Glutamatergic neuron (in vitro differentiated cells): ENCODE measurements around the gene POLR3F. TPM values are rescaled to one million over a fixed set of nuclear protein-coding genes. Genes with fewer than 3 reads are reported as not detected.

Source experiments
- DNase-seq: peaks from one replicate; pipeline ENCODE4 v3.0.0; 2022
- H3K27ac Mint-ChIP-seq: one replicate; pipeline ENCODE4 v1.8.0; 2020; ENCODE audit warnings: mild to moderate bottlenecking, mixed read lengths, inconsistent platforms; ENCODE audit not compliant: unreplicated experiment
- H3K27me3 Mint-ChIP-seq: one replicate; pipeline ENCODE4 v1.8.0; 2020; ENCODE audit warnings: mild to moderate bottlenecking, moderate library complexity, mixed read lengths, inconsistent platforms; ENCODE audit not compliant: unreplicated experiment
- H3K36me3 Mint-ChIP-seq: one replicate; pipeline ENCODE4 v1.8.0; 2020; ENCODE audit warnings: mild to moderate bottlenecking, mixed read lengths, inconsistent platforms; ENCODE audit not compliant: unreplicated experiment
- H3K4me1 Mint-ChIP-seq: one replicate; pipeline ENCODE4 v1.8.0; 2020; ENCODE audit warnings: mild to moderate bottlenecking, low read depth, mixed read lengths, inconsistent platforms; ENCODE audit not compliant: unreplicated experiment
- H3K4me3 Mint-ChIP-seq: one replicate; pipeline ENCODE4 v1.8.0; 2020; ENCODE audit warnings: mild to moderate bottlenecking, mixed read lengths, inconsistent platforms; ENCODE audit not compliant: unreplicated experiment
- H3K9me3 Mint-ChIP-seq: one replicate; pipeline ENCODE4 v1.8.0; 2020; ENCODE audit warnings: mild to moderate bottlenecking, moderate library complexity, mixed read lengths, inconsistent platforms; ENCODE audit not compliant: unreplicated experiment
- total RNA-seq: library from RNA; stranded (reverse); fragmentation: NEBNext Ultra II Directional; extraction: Animal tissue kit (Norgen Biotek cat#: 25700); gene quantifications from one replicate; pipeline ENCODE4 v1.2.1, GENCODE V29; 2021; ENCODE audit not compliant: unreplicated experiment
- TF ChIP-seq, protein P1 (sequence below): fragments of 200-600 bp; sonication (generic); IDR thresholded peaks from one replicate; pipeline ENCODE4 v1.5.0; 2021; ENCODE audit not compliant: partially characterized antibody, unreplicated experiment

The POLR3F gene
- total RNA-seq, 1 donor from 2014 or later, result 20.8 TPM

DNA sequence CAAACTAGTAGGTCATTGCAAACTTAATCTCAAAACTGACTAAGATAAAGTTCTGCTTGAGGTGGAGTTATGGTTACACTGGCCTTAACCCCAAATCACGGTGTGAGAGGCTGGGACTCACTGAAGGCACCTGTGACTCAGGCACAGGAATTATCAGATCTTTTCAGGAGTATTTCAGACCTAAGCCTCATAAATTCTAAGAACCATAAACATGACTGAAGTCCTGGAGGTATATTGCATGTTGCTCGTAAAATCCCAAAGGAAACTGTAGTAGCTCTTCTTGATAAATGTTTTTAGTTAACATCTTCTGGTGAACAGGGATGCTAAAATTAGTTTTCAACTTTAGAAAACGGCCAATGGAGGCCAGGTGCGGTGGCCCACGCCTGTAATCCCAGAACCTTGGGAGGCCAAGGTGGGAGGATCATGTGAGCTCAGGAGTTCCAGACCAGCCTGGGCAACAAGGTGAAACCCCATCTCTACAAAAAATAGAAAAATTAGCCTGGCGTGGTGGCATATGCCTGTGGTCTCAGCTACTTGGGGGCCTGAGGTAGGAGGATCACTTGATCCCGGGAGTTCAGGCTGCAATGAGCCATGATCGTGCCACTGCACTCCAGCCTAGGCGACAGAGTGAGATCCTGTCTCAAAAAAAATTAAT, 36.9 kb upstream of the POLR3F start:
- no peaks in the 10 kb centered on the region for H3K36me3 Mint-ChIP-seq
- H3K27me3 Mint-ChIP-seq, result no peaks in the 10 kb centered on the region
- no peak overlapping the region for H3K4me3 Mint-ChIP-seq
- no peak overlapping the region for H3K27ac Mint-ChIP-seq
- no peaks in the 10 kb centered on the region for H3K9me3 Mint-ChIP-seq
- DNase-seq, result no peak
- H3K4me1 Mint-ChIP-seq, result no peaks in the 10 kb centered on the region
- TF ChIP-seq, protein P1, sequence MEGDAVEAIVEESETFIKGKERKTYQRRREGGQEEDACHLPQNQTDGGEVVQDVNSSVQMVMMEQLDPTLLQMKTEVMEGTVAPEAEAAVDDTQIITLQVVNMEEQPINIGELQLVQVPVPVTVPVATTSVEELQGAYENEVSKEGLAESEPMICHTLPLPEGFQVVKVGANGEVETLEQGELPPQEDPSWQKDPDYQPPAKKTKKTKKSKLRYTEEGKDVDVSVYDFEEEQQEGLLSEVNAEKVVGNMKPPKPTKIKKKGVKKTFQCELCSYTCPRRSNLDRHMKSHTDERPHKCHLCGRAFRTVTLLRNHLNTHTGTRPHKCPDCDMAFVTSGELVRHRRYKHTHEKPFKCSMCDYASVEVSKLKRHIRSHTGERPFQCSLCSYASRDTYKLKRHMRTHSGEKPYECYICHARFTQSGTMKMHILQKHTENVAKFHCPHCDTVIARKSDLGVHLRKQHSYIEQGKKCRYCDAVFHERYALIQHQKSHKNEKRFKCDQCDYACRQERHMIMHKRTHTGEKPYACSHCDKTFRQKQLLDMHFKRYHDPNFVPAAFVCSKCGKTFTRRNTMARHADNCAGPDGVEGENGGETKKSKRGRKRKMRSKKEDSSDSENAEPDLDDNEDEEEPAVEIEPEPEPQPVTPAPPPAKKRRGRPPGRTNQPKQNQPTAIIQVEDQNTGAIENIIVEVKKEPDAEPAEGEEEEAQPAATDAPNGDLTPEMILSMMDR, result no peak

DNA sequence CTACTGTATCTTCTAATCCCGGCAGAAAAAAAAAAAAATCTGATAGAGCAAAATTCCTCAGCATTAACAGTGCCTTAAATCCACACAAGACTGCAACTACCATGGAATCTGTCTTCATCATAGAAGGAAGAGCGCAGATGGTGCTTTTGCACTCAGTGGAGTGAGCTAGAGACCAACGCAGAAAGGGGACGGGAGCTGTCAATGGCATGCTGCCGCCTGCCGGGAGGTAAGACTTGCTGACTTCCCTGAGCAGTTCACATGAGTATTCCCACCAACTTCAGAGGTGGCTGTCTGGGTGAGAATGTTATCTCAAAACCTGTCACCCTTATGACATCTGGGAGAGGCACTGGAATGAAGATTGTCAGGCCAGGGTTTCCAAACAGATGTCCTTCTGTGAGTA, 36.0 kb upstream of the POLR3F start:
- DNase-seq, result no peak
- H3K27ac Mint-ChIP-seq, result no peak overlapping the region

DNA sequence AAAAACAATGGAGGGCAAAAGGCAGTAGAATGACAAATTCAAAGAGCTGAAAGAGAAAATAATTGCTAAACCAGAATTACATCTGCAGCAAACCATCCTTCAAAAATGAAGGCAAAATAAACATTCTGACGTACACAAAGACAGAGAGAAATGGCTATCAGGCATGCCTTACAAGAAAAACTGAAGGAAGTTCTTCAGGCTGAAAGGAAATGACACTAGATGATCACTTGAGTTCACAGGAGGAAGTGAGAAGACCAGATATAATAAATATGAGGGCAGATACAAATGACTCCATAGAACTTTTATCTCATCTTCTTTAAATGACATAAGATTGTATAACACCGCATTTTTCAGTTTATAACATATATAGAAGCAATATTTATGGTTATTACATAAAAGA, 30.3 kb upstream of the POLR3F start:
- Mint-ChIP-seq H3K4me1 (no peaks in the 10 kb centered on the region), H3K27me3 (no peaks in the 10 kb centered on the region), H3K36me3 (no peaks in the 10 kb centered on the region), H3K4me3 (no peak overlapping the region), H3K27ac (no peak overlapping the region), H3K9me3 (no peaks in the 10 kb centered on the region)
- DNase-seq, result no peak
- TF ChIP-seq, protein P1, result no peak

More for the DNA sequence above, 36.0 kb upstream of the POLR3F start:
- TF ChIP-seq, protein P1, result no peak
- no peaks in the 10 kb centered on the region for H3K9me3 Mint-ChIP-seq
- no peak overlapping the region for H3K4me3 Mint-ChIP-seq
- H3K36me3 Mint-ChIP-seq, result no peaks in the 10 kb centered on the region
- no peaks in the 10 kb centered on the region for H3K4me1 Mint-ChIP-seq
- no peaks in the 10 kb centered on the region for H3K27me3 Mint-ChIP-seq

DNA sequence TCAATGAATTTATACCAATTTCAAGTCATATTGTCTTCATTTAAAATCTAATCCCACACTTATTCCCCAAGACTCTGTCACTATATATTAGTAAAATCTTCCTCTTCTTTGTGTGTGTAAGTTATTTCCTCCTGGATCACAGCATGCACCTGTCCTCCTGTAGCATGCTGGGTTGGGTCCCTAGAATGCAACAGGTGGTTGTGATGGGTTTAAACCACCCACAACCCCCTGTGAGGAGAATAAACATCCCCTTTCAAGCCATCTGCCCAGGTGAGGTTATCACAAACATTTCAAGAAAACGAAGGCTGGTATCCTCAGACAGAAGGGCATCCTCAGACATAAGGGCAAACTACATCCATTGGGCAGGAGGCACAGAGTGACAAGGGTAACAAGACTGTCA, 26.8 kb upstream of the POLR3F start:
- Mint-ChIP-seq H3K27me3 (peaks cover 3% of the 10 kb centered on the region), H3K9me3 (no peaks in the 10 kb centered on the region), H3K4me3 (no peak overlapping the region), H3K36me3 (no peaks in the 10 kb centered on the region), H3K4me1 (no peaks in the 10 kb centered on the region), H3K27ac (no peak overlapping the region)
- DNase-seq, result no peak
- TF ChIP-seq, protein P1, result no peak

DNA sequence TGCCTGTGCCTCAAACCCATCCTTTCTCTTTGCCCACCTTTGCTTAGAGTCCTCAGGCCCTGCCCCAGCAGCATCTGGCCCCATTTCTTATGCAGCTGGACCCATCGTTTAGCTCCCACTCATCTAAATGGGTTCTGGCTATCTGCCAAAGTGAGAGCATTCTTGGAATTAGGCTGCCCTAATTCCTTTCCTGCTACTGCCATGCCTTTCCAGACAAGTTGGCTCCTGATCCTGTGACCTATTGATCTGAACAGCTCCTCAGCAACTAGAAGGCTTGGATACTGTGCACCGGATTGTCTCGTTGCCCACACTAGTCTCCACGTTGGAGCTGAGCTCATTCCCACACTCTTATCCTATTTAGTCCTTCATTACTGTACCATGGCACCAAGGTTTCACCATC, 23.3 kb upstream of the POLR3F start:
- peaks cover 1% of the 10 kb centered on the region for H3K9me3 Mint-ChIP-seq
- no peak overlapping the region for H3K4me3 Mint-ChIP-seq
- no peak for DNase-seq
- no peak overlapping the region for H3K27ac Mint-ChIP-seq
- no peaks in the 10 kb centered on the region for H3K4me1 Mint-ChIP-seq
- TF ChIP-seq, protein P1, result no peak
- no peaks in the 10 kb centered on the region for H3K36me3 Mint-ChIP-seq
- peaks cover 3% of the 10 kb centered on the region for H3K27me3 Mint-ChIP-seq
